Amniotic epithelial cell (primary cell): ENCODE results near the gene PNMA6F.
A peak's percentile ranks its signal among the peaks of the same experiment; 100 is the strongest.

Experiments used
- DNase-seq: peaks from one replicate; pipeline ENCODE4 v3.0.0-alpha.2; 2010; ENCODE audit warnings: low read depth

PNMA6F gene

DNA sequence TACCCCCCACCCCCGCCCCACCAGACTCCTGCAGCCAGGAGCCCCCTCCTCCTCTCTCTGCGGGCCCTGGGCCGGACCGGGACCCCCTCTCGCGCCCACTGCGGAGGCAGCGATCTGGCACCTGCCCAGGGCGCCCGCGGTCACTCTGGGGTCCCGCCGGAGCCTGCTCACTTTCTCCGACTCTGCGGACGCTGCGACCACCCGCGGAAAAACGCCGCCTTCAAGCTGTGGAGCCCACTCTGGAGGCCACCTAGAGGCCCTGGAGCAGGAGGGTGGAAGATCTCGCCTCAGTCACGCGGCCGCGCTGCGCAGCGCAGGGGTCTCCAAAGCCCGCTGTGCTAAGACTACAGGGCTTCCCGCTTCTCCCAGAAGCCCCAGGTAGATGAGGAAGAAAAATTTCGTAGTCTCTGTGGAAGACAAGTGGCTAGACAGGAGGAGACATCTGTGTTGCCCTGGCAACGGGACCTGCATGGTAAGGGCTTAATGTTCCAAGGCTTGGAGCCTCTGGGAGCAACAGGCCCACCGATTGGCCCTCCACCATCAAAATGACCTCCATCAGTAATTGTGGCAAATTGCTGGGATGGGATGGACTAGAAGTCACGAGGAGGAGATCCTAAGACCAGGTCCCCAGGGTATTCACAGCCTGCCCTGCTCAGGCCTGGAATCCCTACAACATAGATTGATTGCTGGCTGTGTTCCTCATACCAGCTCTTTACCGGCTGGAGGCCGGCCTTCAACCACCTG lies at the start of gene PNMA6F:
PNMA6F (minus strand) TSS at position 387 of the 744 bp plus-strand sequence. CDS start 1,093 bp downstream, outside the sequence.
- DNase-seq, result no peak

DNA sequence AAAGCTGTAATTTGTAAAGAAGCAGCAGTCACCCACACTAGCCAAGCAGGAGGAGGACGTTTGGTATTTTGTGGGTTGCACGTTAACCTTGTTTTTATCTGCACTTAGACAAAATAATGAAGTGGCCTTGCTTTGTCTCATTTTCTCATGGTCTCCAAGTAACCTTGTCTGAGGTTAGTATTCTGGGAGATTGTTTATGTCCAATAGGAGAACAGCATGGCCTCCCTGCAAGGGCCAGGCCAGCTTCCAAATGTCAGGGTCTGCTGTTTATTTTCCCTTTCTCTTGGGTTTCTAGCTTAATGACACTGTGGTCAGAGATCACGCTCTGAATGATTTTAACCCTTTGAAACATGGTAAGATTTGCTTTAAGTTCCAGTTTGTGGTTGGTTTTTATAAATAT lies 49.7 kb upstream of the PNMA6F start:
- peak; percentile 74 for DNase-seq

DNA sequence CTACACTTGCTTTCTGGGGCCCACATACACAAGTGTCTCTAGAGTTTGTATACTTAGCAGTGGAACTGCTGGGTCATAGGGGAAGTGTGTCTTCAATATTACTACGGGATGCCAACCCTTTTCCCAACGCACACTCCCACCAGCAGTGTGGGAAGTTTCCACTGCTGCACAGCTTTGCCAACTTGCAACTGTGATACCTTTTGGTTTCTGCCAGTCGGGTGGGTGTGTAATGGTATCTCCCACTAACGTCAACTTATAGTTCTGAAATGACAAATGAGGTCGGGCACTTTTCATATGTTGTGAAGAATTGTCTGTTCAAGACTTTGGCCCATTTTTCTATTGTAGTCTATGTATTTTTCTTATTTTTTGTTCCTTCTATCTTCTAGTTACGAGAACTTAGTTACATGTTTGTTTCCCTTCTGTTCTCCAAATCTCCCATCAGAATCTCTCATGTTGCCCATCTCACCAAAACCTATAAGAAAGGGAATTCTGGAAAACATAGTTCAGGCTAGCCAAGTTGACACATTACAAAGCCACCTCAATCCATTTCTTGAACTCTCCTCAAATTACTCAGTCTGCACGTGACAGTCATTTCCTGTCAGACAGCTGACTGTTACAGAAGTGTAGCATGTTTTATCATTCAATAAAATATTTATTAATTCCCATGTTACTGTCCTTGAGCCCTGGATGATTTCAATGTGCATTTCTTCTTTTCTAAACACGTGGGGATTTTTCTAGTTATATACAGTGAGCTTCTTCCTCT lies 48.9 kb upstream of the PNMA6F start:
- peak; percentile 17 for DNase-seq

- no peak for DNase-seq
These were observed 45.4 kb upstream of the PNMA6F start for GRCh38 chrX:153366878-153367538.

- DNase-seq, result no peak
These were observed 44.6 kb upstream of the PNMA6F start for GRCh38 chrX:153366119-153366518.

DNA sequence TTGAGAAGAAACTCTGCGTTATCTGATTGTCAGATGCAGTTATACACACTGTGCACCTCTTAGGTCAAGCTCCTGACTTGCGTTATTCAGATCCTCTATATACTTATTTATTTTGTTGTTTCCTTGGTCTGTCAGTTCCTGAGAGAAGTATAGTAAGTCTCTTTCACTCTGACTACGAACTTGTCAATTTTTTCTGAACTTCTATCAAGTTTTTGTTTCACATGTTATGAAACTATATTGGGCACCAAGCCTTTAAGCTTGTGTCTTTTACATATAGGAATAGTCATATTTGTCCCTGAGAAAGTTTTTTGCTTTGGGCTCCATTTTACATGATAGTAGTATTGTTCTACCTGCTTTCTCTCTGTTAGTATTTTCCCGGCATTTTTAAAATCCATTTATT lies 44.1 kb upstream of the PNMA6F start:
- no peak for DNase-seq

DNA sequence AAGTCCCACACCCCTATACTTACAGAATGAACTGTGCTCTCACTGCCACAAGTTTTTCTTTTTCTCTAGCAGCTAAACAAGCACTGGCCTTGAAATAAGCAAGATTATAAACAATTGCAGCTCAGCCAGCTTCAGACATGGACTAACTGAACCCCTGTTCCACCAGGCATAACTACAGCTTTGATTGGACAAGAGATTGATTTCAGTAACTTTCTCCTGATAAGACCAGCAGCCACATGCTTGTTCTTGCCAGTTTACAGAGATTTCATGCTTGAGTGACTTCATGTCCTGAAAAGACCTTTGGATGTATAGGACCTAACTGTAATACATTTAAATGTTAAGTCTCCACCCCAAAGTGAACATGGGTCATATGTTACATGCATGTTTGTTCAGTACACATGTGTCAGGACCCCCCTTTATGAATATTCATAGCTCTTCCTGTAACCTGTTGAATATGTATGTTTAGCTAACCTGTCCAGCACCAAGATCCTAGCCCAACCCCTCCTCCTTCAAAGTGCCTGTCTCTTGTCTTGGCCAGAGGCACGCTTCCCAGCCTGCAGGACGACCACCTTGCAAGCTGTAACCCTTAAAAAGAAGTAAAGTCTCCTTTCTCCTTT lies 40.3 kb upstream of the PNMA6F start:
- peak; percentile 54 for DNase-seq

DNA sequence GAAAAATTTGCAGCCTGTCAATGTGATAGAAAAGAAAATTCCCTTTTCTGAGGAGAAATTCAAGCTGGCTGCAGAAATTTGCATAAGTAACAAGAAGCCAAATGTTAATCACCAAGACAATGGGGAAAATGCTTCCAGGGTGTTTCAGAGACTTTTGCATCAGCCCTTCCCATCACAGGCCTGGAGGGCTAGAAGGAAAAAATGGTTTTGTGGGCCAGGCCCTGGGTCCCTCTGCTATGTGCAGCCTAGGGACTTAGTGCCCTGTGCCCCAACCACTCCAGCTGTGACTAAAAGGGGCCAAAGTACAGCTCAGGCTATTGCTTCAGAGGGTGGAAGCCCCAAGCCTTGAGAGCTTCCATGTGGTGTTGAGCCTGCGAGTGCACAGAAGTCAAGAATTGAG lies 36.3 kb upstream of the PNMA6F start:
- DNase-seq, result no peak

DNA sequence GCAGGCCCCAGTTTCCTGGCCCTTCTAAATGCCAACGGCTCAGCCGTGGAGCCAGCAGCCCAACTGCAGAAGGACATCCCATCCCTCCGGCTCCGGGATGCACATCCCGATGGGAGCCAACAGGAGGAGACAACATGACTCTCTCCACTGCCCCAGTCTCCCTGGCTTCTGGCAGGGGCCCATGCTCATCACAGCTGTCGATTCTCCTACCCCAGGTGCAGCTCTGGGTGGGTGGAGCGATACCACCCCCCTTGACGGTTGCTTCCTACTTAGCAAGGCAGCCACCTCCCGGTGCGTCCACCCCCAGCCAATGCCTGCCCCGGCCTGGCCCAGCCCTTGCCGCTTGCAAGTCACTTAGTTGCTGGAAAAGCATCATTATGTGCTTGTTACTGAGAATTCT lies 31.8 kb upstream of the PNMA6F start:
- no peak for DNase-seq

DNA sequence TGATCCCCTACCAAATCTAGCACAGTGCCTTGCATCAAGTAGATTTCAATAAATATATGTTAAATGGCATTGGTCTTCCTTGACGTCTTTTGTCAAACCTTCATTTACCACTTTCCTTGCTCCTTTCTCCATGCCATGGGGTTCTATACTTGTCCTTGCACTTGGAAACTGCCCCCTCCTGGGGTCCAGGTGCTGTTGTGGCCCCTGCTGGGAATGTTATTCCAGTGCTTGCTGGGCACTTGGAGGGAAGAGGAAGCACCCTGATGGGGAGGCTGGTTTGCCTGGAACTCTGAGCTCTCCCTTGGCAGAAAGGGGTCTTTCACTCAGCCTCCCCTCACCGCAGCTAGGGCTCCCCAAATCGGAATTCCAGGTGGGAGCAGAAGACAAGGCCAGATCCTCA lies 31.3 kb upstream of the PNMA6F start:
- DNase-seq, result no peak

- no peak for DNase-seq
These were observed 30.4 kb upstream of the PNMA6F start for GRCh38 chrX:153351981-153352380.

- no peak for DNase-seq
These were observed 28.4 kb upstream of the PNMA6F start for GRCh38 chrX:153349952-153350351.

GRCh38 chrX:153348421-153348820 lies 26.9 kb upstream of the PNMA6F start:
- DNase-seq, result no peak

DNA sequence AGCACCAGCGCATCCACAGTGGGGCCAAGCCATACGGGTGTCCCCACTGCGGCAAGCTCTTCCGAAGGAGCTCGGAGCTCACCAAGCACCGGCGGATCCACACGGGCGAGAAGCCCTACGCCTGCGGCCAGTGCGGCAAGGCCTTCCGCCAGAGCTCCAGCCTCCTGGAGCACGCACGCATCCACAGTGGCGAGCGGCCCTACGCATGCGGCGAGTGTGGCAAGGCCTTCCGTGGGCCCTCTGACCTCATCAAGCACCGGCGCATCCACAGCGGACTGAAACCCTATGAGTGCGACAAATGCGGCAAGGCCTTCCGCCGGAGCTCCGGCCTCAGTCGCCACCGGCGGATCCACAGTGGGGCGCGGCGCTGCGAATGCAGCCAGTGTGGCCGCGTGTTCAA lies 26.0 kb upstream of the PNMA6F start:
- DNase-seq, result no peak

DNA sequence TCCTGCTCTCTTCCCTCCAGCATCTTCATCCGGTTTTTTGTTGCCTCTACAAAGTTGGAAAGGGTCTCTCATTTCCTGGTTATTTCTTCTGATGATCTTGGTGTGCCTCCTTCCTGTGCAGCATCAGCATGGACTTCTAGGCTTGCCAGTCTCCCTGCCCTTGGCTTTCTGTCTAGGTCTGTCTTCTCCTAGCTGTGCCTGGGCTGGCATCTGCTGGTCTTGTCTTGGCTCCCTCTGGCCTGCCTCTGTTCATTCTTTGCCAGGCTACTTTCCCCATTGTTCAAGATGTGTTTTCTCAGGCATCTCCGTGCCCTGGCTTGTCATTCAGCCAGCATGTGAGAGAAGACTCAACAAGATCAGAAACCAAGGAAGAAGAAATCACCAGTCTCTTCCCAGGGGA lies 22.1 kb upstream of the PNMA6F start:
- no peak for DNase-seq

DNA sequence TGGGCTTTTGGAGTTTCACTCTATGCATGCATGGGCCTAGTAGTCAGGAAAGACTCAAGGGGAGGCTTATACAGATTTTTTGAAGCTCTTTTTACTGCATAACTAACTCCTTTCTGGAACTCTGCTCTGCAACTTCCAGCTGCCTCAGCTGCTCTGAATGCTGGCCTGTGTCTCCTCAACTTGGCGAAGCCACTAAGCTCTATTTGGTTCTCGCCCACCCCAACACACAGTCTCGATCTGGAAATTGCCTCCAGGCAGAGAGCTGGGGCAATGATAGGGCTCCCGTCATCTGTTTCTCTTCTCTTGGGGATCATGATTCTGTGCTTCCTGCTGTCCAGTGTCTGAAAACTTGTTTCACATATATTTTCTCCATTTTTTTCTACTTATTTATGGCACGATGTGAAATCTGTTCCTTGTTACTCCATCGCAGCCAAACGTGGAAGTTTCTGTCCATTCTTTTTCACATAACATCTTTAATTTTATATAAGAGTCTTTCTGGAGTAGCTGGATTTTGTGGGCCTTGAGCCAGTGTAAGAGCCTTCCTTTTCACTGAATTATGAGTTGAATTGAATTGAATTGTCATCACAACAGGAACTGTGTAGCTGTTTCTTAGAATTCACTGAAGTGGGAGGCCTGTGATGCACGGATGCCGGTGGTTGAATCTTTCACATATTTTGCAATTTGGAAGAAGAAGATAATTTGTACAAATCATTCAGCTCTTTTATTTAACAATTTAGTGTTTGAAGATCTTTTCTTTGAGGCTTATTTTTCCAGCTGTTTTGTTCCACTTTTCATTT lies 21.4 kb upstream of the PNMA6F start:
- no peak for DNase-seq

- DNase-seq, result no peak
These were observed 18.5 kb upstream of the PNMA6F start for GRCh38 chrX:153340111-153340510.

DNA sequence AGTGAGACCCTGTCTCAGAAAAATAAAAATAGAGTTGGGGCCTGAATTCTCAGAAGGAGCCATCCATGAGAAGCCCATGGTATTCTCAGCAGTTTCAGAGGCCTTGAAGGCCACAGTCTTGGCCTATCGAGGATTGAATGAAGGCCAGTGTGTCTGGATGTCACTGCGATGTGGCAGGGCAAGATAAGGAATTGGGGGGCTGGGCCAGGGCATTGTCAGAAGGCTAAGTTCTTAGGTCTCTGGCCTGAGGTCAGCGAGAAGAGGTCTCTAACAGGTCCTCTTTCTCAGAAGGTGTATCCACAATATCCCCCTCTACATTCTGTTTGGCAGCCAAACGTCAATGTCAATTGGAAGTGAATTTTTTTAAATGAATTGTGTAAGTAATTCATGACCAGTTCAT lies 18.1 kb upstream of the PNMA6F start:
- no peak for DNase-seq

GRCh38 chrX:153338836-153339235 lies 17.3 kb upstream of the PNMA6F start:
- DNase-seq, result no peak

GRCh38 chrX:153336988-153337387 lies 15.4 kb upstream of the PNMA6F start:
- DNase-seq, result no peak

DNA sequence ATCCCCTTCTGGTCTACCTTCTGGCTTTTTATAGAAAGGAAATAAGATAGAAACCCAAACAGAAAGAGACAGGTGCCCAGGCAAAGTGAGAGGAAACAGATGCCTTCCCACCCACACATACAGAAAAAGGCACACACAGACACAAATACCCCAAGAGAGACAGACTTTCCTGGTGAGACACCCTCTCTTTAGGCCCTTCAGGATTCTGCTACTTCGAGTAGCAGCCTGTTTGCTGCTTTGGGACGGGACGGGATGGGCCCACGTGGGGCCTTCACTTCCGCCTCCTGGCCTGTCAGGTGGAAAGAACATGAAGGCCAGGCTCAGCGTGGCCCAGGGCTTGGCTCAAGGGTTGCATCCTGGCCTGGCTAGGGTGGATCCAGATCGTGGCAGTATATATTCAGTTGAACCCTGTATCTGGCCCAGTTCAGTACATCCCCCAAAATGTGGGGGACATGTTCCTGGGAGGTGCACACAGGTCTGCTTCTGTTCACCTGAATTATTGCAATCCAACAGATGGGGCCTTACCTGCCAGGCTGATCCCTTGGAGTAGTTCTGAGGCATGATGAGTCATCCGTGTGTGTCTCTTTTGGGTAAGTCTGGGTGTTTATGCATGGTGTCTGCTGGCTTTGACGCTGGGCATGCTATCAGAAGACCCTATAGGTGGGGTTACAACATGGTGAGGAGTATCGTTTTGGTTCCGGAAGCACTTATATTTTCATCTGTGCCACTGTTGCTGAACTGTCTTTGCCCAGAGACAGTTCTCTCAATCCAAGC lies 14.7 kb upstream of the PNMA6F start:
- no peak for DNase-seq
